EL (cell line): ENCODE results near the gene TNNI3.
"Not testable (repeated sequence)": the region's sequence is repeated elsewhere in the genome, so short reads cannot be mapped to it uniquely, and the experiment has no call there.

ENCODE experiments used
- DNase-seq: peaks from one replicate; pipeline ENCODE4 v3.0.0-alpha.2; 2016

Gene TNNI3

GRCh38 chr19:55172741-55173140, 15.2 kb upstream of the TNNI3 start:
- DNase-seq = peak; percentile 75

DNA sequence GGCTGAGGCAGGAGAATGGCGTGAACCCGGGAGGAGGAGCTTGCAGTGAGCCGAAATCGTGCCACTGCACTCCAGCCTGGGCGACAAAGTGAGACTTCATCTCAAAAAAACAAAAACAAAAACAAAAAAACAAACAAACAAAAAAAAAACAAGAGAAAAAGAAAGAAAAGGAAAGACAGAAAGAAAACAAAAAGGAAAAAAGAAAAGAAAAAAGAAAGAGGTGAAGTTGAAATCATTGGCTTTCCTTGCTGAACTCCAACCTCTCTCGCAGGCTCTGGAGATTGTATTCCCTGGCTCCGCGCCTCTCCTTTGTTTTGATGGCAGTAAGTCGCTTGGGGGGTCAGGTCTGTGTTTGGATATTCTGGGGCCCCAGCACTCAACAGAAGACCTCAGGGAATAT, 14.8 kb upstream of the TNNI3 start:
- not testable (repeated sequence) for DNase-seq

- no peak for DNase-seq
These were observed 13.9 kb upstream of the TNNI3 start for GRCh38 chr19:55171440-55171839.

DNA sequence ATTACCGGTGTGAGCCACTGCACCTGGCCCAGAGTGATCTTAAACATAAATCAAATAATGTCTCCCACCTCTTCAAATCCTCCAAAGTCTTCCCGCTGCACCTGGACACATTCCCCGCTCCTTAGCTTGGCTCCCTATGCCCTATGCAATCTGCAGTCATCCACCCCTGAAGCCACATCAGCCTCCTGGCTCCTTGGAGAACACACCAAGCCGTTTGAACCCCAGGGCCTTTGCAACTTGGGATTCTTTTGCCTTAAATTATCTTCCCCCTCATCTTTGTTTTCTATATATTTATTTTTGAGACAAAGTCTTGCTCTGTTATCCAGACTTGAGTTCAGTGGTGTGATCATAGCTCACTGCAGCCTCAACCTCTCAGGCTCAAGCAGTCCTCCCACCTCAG, 11.6 kb upstream of the TNNI3 start:
- DNase-seq = no peak

- peak; percentile 98 for DNase-seq
These were observed 9.2 kb upstream of the TNNI3 start, which contains the start of gene DNAAF3 for GRCh38 chr19:55166530-55167268. Gene DNAAF3 (minus strand): TSS chr19:55166613. CDS start chr19:55166413, 200 bp downstream.

DNA sequence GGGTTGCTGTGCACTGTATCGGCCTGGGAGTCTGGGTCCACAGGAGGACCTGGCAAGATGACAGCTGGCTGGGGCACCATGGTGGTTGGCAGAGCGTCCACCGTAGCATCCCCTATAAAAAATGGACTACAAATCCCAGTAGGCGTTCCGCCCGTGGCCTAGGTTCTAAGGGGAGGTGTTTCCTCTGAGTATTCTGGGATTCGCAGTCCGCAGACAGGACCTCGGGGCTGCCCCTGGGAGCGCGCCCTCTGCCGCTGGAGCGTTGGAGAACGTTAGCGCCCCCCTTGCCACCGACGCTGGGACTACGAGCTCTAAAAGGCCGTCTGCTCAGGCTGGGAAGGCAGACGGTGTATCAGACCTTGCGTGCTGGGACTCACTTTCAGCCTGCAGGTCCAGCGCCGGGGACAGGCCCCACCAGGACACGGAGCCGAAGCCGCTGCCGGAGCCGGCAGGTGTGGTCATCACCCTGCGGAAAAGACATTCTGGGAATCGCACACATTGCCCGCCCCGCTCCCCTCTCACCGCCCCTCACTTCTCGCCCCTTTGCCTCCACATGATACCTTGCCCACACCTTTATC, 8.5 kb upstream of the TNNI3 start:
- DNase-seq = peak; percentile 82

DNA sequence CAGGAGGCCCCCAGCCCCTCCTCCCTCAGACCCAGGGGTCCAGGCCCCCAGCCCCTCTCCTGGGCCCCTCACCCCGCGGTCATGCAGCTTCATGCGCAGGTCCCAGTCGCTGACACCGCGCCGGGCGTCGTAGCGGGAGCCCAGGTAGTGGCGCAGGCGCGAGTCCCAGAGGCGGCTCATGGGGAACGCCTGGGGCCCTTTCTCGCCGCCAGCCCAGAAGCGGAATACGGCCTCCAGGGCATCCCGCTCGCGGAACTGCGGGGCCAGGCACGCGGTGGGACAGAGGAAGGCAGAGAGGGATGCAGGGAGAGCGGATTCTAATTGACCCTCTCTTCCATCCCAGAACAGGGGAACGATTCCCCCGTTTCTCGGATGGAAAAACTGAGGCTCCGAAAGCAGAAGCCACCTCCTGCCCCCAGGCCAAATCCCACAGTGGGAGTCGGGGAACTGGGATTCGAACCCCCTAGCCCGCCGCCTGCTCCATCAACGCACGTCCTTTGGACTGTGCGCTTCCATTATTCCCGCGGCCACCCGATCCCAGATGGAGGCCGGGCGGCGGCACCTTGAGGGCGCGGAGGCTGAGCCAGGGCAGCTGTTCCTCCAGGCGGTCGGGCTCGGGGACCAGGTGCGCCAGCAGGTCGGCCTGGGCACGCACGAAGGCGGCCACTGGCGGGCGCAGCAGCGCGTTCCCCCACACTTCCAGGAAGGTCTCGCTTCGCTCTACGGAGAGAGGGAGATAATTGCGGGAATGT, 4.2 kb upstream of the TNNI3 start:
- DNase-seq = no peak

DNA sequence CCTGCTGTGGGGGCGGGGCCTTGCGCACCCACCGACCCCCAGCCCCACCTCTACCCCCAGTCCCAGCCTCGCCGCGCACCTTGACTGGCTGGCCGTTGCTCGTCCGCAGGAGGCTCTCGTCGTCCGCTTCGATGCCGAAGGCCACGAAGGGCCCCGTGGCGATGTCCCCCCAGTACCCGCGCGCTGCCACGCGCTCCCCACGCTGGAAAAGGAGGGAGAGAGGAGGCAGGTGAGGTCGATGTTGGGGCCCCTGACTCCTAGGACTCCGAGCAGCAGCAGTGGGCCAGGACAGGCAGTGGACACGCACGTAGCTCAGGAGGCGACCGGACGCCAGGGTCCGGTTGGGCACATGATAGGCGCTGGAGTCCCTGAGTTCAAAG, 3.4 kb upstream of the TNNI3 start:
- DNase-seq = no peak

DNA sequence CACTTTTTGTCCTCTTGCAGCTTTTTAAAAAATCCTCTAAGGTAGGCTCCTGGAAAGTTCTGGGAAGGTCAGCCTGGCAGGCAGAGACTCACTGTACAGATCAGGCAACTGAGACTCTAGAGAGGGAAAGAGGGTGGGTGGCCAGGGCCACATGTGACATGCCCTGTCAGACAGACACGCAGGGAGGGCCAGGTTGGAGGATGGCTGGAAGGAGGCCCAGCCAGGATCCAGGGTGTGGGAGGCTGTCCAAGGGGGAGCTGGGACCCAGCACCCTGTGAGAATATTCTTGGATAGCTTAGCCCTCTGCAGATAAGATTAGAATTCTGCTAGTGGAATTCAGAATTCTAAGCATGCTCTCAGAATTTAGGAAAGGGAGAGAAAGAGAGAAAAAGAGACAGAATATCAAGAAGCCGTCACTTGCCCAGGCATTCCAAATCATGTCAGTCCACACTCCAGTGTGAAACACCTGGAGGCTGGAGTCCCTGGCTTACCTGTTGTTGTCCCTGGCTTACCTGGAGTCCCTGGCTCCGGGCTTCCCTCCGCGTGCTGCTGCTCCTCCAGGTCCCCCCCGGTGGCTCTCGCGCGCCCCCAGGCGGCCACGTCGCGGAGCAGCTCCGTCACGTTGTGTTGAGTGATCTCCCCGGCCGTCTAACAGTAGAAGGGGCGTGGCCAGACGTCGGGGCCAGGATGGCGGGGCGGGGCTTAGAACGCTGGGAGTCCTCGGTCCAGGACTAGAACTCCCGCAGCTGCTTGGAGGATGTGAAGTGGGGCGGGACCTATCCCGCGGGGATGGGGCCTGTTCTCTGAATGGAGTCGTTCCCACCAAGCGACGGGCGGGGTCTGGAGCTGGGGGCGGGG, 2.8 kb upstream of the TNNI3 start:
- peak; percentile 90 for DNase-seq

DNA sequence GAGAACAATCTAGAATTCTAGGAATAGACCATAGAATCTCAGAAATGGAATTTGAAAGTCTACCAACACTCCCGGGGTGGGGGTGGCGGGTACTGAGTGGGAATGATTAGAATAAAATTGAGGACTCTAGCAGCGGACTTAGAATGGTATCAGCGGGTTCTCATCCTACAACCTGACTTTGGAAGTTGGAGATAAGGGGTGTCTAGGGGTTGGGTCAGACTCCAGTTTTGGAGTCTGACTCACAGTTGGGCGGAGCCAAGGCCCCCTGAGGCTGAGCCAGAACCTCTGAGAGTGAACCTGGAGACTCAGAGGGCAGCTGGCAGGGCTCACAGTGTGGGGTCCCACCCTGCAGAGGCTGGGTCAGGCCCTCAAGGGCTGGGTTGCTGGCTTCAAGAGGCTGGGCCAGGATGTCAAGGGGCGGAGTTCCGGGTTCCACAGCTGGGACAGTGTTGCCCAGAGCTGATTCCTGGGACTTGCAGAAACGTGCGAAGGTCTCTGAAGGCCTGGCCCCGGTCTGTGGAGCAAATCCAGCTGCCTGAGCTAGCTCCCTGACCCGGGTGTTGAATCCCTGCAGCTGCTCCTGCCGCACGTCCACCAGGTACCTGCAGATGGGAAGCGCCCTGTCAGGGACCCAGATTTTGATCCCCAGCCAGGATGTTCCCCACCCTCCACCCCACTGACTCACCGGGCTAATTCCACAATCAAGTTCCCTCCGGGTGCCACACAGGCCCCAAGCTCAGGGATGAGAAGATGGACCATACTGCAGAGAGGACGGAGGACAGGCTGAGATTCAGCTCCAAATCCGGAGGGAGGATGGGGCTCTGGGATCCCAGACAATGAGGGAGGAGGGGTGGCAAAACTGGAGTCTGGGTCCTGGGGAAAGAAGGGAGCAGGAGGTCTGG, 1.6 kb upstream of the TNNI3 start:
- peak; percentile 72 for DNase-seq

GRCh38 chr19:55158423-55158822, 891 bp upstream of the TNNI3 start:
- no peak for DNase-seq

DNA sequence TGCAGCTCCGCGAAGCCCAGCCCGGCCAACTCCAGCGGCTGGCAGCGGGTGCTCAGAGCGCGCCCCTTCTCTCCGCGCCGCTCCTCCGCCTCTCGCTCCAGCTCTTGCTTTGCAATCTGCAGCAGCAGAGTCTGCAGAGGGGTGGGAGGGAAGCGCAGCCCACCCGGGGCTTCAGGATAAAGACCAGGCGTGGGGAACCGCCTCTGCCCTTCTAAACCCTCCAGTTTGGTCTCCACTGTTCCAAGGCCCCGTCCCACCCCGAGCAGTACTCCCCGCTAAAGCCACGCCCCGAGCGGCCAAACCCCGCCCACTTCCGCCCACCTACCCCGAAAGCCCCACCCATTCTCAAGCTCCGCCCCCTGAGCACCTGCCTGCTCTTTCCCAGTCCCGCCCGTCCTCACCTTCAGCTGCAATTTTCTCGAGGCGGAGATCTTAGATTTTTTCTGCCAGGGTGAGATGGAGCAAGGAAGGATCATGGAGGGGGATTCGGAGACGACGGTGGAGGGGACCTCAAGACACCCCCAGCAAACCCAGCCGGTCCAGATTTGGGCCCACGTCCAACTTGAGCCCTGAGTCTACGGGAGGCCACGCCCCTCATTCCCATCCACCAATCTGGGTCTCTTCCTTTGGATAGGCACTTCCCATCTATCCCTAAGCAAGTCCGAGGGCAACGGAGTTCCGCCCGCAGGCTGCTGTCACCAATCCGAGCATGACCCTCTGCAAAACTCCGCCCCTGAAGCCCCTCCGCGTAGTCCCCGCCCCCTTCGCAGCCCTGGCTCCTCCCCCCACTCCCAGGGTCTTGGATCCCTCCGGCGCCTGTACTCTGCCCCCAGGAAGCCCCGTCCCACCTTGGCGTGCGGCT, 1.1 kb downstream of the TNNI3 start:
- peak; percentile 46 for DNase-seq

- DNase-seq = not testable (repeated sequence)
These were observed 1.7 kb downstream of the TNNI3 start for GRCh38 chr19:55155784-55156183.

GRCh38 chr19:55153652-55154264, 3.8 kb downstream of the TNNI3 start:
- DNase-seq = no peak

GRCh38 chr19:55152017-55152416, 5.5 kb downstream of the TNNI3 start:
- DNase-seq = peak; percentile 28

DNA sequence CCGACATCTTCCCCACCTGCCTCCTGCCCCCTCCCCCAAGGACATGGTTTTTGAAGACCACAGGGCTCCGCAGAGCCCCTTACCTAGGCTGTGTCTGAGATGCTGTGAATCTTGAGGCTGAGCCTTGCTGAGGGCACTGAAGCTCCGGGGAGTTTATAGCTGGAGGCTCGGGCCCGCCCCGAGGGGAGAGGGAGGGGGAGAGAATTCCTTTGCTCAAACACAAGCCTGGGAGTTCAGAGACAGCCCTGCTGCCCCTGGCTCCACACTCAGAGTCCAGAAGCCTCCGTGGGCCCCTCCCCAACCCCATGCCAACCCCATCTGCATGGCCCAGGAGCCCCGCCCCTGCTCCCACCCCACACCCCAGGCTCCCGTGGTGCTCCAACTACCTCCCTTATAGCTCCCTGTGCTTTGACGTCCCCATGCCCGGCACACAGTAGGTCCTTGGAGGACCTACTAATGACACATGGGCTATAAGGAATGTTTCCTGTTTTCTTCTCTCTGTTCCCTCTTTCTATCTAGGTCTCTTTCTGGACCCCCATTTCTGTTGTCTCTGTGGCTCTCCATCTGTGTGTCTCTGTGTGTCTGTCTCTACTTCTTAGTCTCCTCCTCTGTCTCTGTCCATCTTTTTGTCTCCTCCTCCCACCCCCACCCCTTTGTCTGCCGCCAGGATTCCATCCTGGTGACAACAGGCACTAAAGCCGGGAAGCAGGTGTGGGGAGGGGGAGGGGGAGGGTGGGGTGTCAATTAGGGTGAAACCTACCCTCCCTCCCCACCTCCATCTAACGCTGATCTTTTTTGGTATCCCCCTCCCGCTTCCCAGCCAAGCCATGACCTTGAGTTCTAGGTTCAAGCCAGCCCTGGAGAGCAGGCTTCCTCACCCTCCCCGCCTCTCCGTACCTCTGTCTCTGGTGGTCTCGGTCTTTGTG, 8.2 kb downstream of the TNNI3 start, which contains the start of gene TNNT1:
TNNT1 (minus strand) TSS at position 129 of the 926 bp plus-strand sequence. CDS start 2,049 bp downstream, outside the sequence.
- DNase-seq = peak; percentile 50

- no peak for DNase-seq
These were observed 9.8 kb downstream of the TNNI3 start for GRCh38 chr19:55147545-55148251.

DNA sequence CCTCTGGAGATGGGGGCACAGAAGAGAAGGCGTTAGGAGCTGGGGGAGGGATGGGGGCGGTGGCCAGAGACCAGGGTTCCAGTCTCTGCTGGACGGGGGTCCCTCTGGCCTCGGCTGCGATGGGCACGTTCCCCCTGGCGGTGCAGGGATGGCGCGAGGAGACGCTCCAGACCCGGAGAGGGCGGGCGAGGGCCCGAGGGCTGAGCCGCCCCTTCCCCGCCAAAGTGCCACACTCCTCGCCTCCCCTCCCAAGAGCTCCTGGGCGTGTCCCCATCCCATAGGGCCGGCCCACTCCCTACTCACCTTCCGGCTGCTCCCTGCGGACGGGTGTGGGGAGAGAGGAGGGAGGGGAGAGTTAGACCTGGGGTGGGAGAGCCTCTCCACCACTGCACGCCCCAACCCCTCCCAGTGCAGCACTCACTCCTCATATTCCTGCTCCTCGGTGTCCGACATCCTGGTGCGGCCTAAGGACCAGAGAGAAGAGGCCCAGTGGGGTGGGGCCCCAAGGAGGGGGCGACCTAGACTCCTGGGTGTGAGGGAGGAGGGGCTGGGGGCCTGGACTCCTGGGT, 10.7 kb downstream of the TNNI3 start:
- peak; percentile 58 for DNase-seq
